ENCODE measurements around the gene ADAMTS9.

ADAMTS9 gene

DNA sequence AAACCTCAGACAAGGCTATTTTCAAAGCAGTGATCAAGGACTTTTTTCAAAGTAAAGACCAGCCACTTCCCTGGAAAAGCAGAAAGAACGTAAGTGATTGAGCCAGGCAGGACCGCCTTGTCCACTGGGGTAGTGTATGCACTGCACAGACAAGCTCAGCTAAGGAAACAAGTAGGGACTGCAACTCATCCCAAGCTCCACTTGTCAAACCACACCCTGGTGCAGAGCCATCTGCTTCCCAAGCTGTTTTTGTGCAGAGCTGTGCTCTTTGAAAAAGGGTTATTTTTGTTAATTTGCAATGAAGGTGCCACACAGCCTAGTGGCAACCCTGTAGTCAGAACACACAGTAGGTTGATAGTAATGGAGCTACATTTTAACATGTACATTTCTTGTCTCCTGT lies 193.3 kb downstream of the ADAMTS9 start:
- H3K9ac ChIP-seq = no peak overlapping the region
- H2AFZ ChIP-seq = no peak overlapping the region
- no peaks in the 10 kb centered on the region for H3K36me3 ChIP-seq (ENCODE audit: control insufficient read depth, insufficient read depth, low read length)
- TF ChIP-seq, protein P1, sequence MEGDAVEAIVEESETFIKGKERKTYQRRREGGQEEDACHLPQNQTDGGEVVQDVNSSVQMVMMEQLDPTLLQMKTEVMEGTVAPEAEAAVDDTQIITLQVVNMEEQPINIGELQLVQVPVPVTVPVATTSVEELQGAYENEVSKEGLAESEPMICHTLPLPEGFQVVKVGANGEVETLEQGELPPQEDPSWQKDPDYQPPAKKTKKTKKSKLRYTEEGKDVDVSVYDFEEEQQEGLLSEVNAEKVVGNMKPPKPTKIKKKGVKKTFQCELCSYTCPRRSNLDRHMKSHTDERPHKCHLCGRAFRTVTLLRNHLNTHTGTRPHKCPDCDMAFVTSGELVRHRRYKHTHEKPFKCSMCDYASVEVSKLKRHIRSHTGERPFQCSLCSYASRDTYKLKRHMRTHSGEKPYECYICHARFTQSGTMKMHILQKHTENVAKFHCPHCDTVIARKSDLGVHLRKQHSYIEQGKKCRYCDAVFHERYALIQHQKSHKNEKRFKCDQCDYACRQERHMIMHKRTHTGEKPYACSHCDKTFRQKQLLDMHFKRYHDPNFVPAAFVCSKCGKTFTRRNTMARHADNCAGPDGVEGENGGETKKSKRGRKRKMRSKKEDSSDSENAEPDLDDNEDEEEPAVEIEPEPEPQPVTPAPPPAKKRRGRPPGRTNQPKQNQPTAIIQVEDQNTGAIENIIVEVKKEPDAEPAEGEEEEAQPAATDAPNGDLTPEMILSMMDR (IDR thresholded peaks at IDR 0.05) = no peak
- H3K27me3 ChIP-seq (ENCODE audit: control insufficient read depth, insufficient read depth, low read length) = no peaks in the 10 kb centered on the region
- H3K27ac ChIP-seq = no peak overlapping the region
- peaks cover 29% of the 10 kb centered on the region for H3K4me1 ChIP-seq
- H3K4me3 ChIP-seq (ENCODE audit: low read depth, low read length) = no peak overlapping the region
- H3K4me2 ChIP-seq (ENCODE audit: low read length) = no peak overlapping the region
- no peaks in the 10 kb centered on the region for H3K79me2 ChIP-seq
- no peaks in the 10 kb centered on the region for H3K9me3 ChIP-seq (ENCODE audit: control insufficient read depth, low read length)

DNA sequence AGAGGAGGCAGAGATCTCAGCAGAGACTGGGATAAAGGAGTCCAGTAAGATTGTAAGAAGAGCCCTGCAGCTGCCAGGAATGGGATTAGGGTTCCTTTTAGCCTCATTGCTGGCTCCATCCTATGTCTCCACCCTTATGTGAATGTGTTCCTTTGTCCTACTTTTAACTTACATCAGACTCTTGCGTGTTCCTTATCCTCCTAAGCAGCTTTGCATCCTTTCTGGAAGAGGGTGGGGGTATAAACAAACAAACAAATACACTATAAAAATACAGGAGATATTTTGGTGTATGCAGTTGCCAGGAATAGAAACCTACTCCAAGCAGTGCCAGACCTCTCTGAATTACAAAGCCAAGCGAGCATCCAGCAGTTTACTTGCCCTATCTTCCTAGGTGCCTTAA lies 194.7 kb downstream of the ADAMTS9 start:
- Histone ChIP-seq H2AFZ (peak overlapping the region; percentile 98), H3K27me3 (ENCODE audit: control insufficient read depth, insufficient read depth, low read length) (no peaks in the 10 kb centered on the region), H3K4me3 (ENCODE audit: low read depth, low read length) (no peak overlapping the region), H3K9me3 (ENCODE audit: control insufficient read depth, low read length) (no peaks in the 10 kb centered on the region), H3K79me2 (no peaks in the 10 kb centered on the region), H3K36me3 (ENCODE audit: control insufficient read depth, insufficient read depth, low read length) (no peaks in the 10 kb centered on the region), H3K4me1 (peaks cover 39% of the 10 kb centered on the region), H3K27ac (no peak overlapping the region), H3K9ac (no peak overlapping the region), H3K4me2 (ENCODE audit: low read length) (no peak overlapping the region)
- TF ChIP-seq, protein P1 (IDR thresholded peaks at IDR 0.05) = no peak

DNA sequence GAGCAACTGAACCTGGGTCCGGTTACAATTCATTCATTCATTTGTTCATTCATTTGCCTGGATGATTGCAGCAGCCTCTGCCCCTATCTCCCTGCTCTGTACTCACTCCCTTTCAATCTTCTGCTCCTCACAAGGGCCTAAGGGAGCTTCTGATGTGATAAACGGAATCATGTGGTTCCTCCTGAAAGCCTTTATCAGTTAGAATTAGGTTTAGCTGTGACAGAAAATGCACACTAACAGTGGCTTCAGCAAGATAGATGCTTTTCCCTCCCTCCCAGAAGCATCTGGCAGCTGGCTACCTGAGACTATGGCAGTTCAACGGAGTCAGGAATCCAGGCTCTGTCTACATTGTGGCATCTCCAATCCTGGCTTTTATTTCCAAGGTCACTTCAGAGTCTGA lies 196.0 kb downstream of the ADAMTS9 start:
- Histone ChIP-seq H3K9me3 (ENCODE audit: control insufficient read depth, low read length) (no peaks in the 10 kb centered on the region), H3K9ac (no peak overlapping the region), H3K4me1 (peaks cover 40% of the 10 kb centered on the region), H3K4me2 (ENCODE audit: low read length) (peak overlapping the region; percentile 7), H2AFZ (peak overlapping the region; percentile 98), H3K79me2 (no peaks in the 10 kb centered on the region), H3K27me3 (ENCODE audit: control insufficient read depth, insufficient read depth, low read length) (no peaks in the 10 kb centered on the region), H3K27ac (peak overlapping the region; percentile 86), H3K4me3 (ENCODE audit: low read depth, low read length) (no peak overlapping the region), H3K36me3 (ENCODE audit: control insufficient read depth, insufficient read depth, low read length) (no peaks in the 10 kb centered on the region)
- TF ChIP-seq, protein P1 (IDR thresholded peaks at IDR 0.05) = no peak

DNA sequence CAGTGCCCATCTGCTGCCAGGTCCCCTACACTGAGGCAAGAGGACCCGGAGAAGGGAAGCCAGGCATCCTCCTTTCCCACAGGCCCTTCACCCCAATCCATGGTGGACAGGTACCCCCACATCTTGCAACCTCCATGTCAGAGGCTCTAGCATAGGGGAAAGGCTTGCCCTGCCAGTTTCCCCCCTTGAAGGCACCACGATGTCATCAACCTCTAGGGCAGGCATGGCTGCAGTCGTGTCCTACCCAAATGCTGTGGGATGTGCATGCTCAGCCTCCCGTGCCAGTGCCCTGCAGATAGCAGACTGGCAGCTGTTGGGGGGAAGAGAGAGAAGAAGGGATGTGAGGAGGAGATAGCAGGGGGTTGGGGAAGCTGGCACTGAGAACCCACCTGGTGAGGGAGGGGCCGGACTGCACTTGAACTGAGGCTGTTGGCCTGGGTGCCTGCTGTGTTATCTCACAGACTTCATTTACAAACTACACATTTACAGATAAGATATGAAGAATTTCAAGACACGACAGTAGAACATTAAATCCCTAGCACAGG lies 197.5 kb downstream of the ADAMTS9 start:
- no peak overlapping the region for H3K9ac ChIP-seq
- no peaks in the 10 kb centered on the region for H3K27me3 ChIP-seq (ENCODE audit: control insufficient read depth, insufficient read depth, low read length)
- H3K4me1 ChIP-seq = peaks cover 41% of the 10 kb centered on the region
- no peaks in the 10 kb centered on the region for H3K36me3 ChIP-seq (ENCODE audit: control insufficient read depth, insufficient read depth, low read length)
- H3K9me3 ChIP-seq (ENCODE audit: control insufficient read depth, low read length) = no peaks in the 10 kb centered on the region
- TF ChIP-seq, protein P1 (IDR thresholded peaks at IDR 0.05) = no peak
- H2AFZ ChIP-seq = peak overlapping the region; percentile 98
- no peak overlapping the region for H3K4me2 ChIP-seq (ENCODE audit: low read length)
- H3K79me2 ChIP-seq = no peaks in the 10 kb centered on the region
- H3K27ac ChIP-seq = peak overlapping the region; percentile 86
- no peak overlapping the region for H3K4me3 ChIP-seq (ENCODE audit: low read depth, low read length)

DNA sequence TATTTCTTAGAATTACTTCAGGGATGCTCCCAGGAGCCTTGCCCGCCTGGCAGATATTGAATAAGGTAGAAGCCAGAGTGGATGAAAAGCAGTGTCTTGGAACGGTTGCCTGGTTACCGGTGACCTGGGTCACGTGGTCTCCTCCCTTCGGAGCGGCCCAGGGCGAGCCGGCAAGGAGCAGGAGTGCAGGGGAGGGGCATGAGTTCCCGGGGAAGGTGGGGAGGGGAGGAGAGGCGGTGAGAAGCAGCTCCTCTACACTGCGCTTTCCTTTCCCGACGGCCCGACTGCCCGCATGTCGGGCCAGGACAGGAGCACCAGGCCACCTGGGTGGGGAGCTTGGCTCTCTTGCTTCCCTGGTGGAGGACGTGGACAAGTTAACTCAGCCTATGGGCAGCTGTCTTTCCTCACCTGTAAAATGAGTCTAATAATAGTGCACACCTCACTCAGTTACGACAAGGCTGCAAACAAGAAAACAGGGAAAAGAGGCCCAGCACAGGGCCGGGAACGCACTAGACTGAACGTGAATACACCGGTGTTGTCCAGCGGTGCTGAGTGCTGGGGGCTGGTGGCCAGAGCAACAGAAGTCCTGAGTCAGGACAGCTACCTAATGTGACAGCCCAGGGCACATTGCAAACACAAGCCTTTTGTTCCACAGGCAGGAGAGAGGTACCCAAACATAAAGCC lies 198.3 kb downstream of the ADAMTS9 start:
- H2AFZ ChIP-seq = peak overlapping the region; percentile 98
- no peaks in the 10 kb centered on the region for H3K79me2 ChIP-seq
- peaks cover 41% of the 10 kb centered on the region for H3K4me1 ChIP-seq
- TF ChIP-seq, protein P1 (IDR thresholded peaks at IDR 0.05) = no peak
- H3K27ac ChIP-seq = peak overlapping the region; percentile 86
- H3K27me3 ChIP-seq (ENCODE audit: control insufficient read depth, insufficient read depth, low read length) = no peaks in the 10 kb centered on the region
- H3K4me2 ChIP-seq (ENCODE audit: low read length) = peak overlapping the region; percentile 61
- no peaks in the 10 kb centered on the region for H3K36me3 ChIP-seq (ENCODE audit: control insufficient read depth, insufficient read depth, low read length)
- H3K9me3 ChIP-seq (ENCODE audit: control insufficient read depth, low read length) = no peaks in the 10 kb centered on the region
- peak overlapping the region; percentile 23 for H3K4me3 ChIP-seq (ENCODE audit: low read depth, low read length)
- no peak overlapping the region for H3K9ac ChIP-seq

Measured in parathyroid adenoma (tissue), 2 donors.